Measurements from ENCODE around the gene SMAP2. TPM values are rescaled to one million over a fixed set of nuclear protein-coding genes. Genes with fewer than 3 reads are reported as not detected.

The SMAP2 gene
- total and polyA plus RNA-seq, 10 of the 15 experiments (the other 5 are each of a cell fraction or from before 2014, with no cell fraction given) = 33.4 to 177 (median 105) TPM

GRCh38 chr1:40361637-40362036 lies 11.9 kb upstream of the SMAP2 start:
- DNase-seq (ENCODE audit: low read depth, low spot score) (no peak), ATAC-seq (no peak), FAIRE-seq (no peak)
- H3K27me3 ChIP-seq (replicated peaks in 1 of 2; ENCODE audit: control insufficient read depth in 2 of 2, insufficient read depth in 2 of 2, low read length in 1 of 2) = no peaks in the 10 kb centered on the region
- ChIA-PET POLR2A (no interaction called here), RAD21 (ENCODE audit: unreplicated experiment) (no interaction called here), SMC1A (ENCODE audit: uncharacterized antibody, unreplicated experiment) (interaction anchor here (1.0 kb wide), 1 partner anchor 24 kb away, joined by 4 read pairs; no protein-coding TSS in a partner anchor), CTCF (interaction anchor here (0.7 to 3.9 kb wide), 3 partner anchors 23 to 1076 kb away, joined by 3 to 30 read pairs (median 5); no protein-coding TSS in a partner anchor)
- no peaks in the 10 kb centered on the region for H4K20me1 ChIP-seq (ENCODE audit: control insufficient read depth, insufficient read depth)
- no peak overlapping the region for H3K27ac ChIP-seq (ENCODE audit: control insufficient read depth, insufficient read depth)
- H3K9me3 ChIP-seq (replicated peaks; ENCODE audit: control insufficient read depth, insufficient read depth, low read length) = peaks cover 5% of the 10 kb centered on the region; the same call in 2 of the 3 replicates
- no peak overlapping the region for H2AFZ ChIP-seq (ENCODE audit: control insufficient read depth, low read depth, low read length)
- H3K4me1 ChIP-seq (ENCODE audit: control insufficient read depth, insufficient read depth, low read length) = no peaks in the 10 kb centered on the region; the same call in 1 of the 2 replicates
- H3K4me2 ChIP-seq (ENCODE audit: control insufficient read depth, insufficient read depth) = no peak overlapping the region
- H3K36me3 ChIP-seq (ENCODE audit: control insufficient read depth in 2 of 2, insufficient read depth in 2 of 2, low read length in 1 of 2) = no peaks in the 10 kb centered on the region
- no TSS peak for BruUV-seq (replicated peaks)
- no peak overlapping the region for H3K9ac ChIP-seq (ENCODE audit: control insufficient read depth, insufficient read depth, low read length)
- H3K4me3 ChIP-seq = no peak overlapping the region
- in situ Hi-C loops (cut with MboI) = no loop called here
- H3K79me2 ChIP-seq (ENCODE audit: control insufficient read depth, insufficient read depth, low read length) = no peaks in the 10 kb centered on the region
- 71% methylated on average over 4 of the region's 4 CpGs for WGBS (ENCODE audit: insufficient coverage, insufficient replicate concordance, low lambda C conversion rate, missing lambda C conversion rate)
- intact Hi-C loops (cut with micrococcal nuclease; ENCODE audit: unreplicated experiment) = no loop called here
- TF ChIP-seq FOXM1 (IDR thresholded peaks at IDR 0.05; ENCODE audit: low read depth, low read length) (no peak), E4F1 (IDR thresholded peaks at IDR 0.05; ENCODE audit: borderline replicate concordance, partially characterized antibody) (no peak), HDAC6 (IDR thresholded peaks at IDR 0.05; ENCODE audit: unreplicated experiment) (no peak), TCF12 (IDR thresholded peaks at IDR 0.05; ENCODE audit: low read depth, low read length) (no peak), BCLAF1 (IDR thresholded peaks at IDR 0.05) (no peak), DPF2 (IDR thresholded peaks at IDR 0.05) (no peak), IKZF2 (IDR thresholded peaks at IDR 0.05) (no peak), ZNF622 (IDR thresholded peaks at IDR 0.05) (no peak), ESRRA (IDR thresholded peaks at IDR 0.05; ENCODE audit: low read length) (no peak), MXI1 (IDR thresholded peaks at IDR 0.05; ENCODE audit: low read depth, low read length) (no peak), YY1 (IDR thresholded peaks at IDR 0.05; ENCODE audit: low read depth, low read length) (no peak), MYB (IDR thresholded peaks at IDR 0.05; ENCODE audit: borderline replicate concordance, low read depth, low read length) (no peak)
- TF ChIP-seq, protein P1, sequence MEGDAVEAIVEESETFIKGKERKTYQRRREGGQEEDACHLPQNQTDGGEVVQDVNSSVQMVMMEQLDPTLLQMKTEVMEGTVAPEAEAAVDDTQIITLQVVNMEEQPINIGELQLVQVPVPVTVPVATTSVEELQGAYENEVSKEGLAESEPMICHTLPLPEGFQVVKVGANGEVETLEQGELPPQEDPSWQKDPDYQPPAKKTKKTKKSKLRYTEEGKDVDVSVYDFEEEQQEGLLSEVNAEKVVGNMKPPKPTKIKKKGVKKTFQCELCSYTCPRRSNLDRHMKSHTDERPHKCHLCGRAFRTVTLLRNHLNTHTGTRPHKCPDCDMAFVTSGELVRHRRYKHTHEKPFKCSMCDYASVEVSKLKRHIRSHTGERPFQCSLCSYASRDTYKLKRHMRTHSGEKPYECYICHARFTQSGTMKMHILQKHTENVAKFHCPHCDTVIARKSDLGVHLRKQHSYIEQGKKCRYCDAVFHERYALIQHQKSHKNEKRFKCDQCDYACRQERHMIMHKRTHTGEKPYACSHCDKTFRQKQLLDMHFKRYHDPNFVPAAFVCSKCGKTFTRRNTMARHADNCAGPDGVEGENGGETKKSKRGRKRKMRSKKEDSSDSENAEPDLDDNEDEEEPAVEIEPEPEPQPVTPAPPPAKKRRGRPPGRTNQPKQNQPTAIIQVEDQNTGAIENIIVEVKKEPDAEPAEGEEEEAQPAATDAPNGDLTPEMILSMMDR (IDR thresholded peaks at IDR 0.05 in 2 of 3, conservative IDR thresholded peaks at IDR 0.05 in 1 of 3; ENCODE audit: control insufficient read depth in 2 of 3, extremely low read depth in 1 of 3, insufficient read depth in 1 of 3, low read depth in 3 of 3, low read length in 3 of 3) = no peak
- TF ChIP-seq, protein P2, sequence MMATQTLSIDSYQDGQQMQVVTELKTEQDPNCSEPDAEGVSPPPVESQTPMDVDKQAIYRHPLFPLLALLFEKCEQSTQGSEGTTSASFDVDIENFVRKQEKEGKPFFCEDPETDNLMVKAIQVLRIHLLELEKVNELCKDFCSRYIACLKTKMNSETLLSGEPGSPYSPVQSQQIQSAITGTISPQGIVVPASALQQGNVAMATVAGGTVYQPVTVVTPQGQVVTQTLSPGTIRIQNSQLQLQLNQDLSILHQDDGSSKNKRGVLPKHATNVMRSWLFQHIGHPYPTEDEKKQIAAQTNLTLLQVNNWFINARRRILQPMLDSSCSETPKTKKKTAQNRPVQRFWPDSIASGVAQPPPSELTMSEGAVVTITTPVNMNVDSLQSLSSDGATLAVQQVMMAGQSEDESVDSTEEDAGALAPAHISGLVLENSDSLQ (IDR thresholded peaks at IDR 0.05) = no peak
- TF ChIP-seq, protein P3, sequence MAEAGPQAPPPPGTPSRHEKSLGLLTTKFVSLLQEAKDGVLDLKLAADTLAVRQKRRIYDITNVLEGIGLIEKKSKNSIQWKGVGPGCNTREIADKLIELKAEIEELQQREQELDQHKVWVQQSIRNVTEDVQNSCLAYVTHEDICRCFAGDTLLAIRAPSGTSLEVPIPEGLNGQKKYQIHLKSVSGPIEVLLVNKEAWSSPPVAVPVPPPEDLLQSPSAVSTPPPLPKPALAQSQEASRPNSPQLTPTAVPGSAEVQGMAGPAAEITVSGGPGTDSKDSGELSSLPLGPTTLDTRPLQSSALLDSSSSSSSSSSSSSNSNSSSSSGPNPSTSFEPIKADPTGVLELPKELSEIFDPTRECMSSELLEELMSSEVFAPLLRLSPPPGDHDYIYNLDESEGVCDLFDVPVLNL (IDR thresholded peaks at IDR 0.05; ENCODE audit: low read depth, low read length) = no peak

Measured in GM12878 (cell line).